ENCODE results near the gene PIGW.

- TF ChIP-seq CTCF (conservative IDR thresholded peaks at IDR 0.05; ENCODE audit: low read depth in 2 of 2) (no peak), EZH2 (IDR thresholded peaks at IDR 0.05; ENCODE audit: low read depth, unreplicated experiment) (no peak), POLR2AphosphoS5 (IDR thresholded peaks at IDR 0.05; ENCODE audit: low read depth) (no peak), REST (IDR thresholded peaks at IDR 0.05; ENCODE audit: unreplicated experiment) (no peak), EZH2phosphoT487 (IDR thresholded peaks at IDR 0.05; ENCODE audit: unreplicated experiment) (no peak), CREB1 (CRISPR knock-in tag; IDR thresholded peaks at IDR 0.05; ENCODE audit: low read depth) (no peak), ETS1 (IDR thresholded peaks at IDR 0.05) (no peak), JUNB (IDR thresholded peaks at IDR 0.05; ENCODE audit: unreplicated experiment) (no peak), ZNF114 (CRISPR knock-in tag; IDR thresholded peaks at IDR 0.05) (no peak), ZNF462 (CRISPR knock-in tag; IDR thresholded peaks at IDR 0.05) (no peak), ZNF331 (CRISPR knock-in tag; IDR thresholded peaks at IDR 0.05; ENCODE audit: low read depth) (no peak), NANOG (IDR thresholded peaks at IDR 0.05; ENCODE audit: borderline replicate concordance) (no peak), STAT1 (IDR thresholded peaks at IDR 0.05; ENCODE audit: unreplicated experiment) (no peak)
These were observed 11.8 kb downstream of the PIGW start for GRCh38 chr17:36546418-36547093.
